Transverse colon (tissue), 4 donors: ENCODE results near the gene ARFGEF2.

ENCODE experiments used
- CTCF ChIP-seq, 5 experiments: fragments of 200-600 bp in 3 of 5; fragments of 450-650 bp in 2 of 5; sonication (generic) in 3 of 5; IDR thresholded peaks; 1 replicate in 2 of 5; 2 replicates in 3 of 5; pipeline ENCODE4 v1.5.1; 2016 to 2017; ENCODE audit warnings: antibody characterized with exemption in 5 of 5, inconsistent platforms in 3 of 5, mild to moderate bottlenecking in 2 of 5, moderate library complexity in 1 of 5
- EP300 ChIP-seq: sonication (generic); formaldehyde crosslinking; IDR thresholded peaks from one replicate; pipeline ENCODE4 v1.6.1; 2017; ENCODE audit warnings: antibody characterized with exemption, low read depth
- POLR2A ChIP-seq: fragments of 450-650 bp; IDR thresholded peaks from one replicate; pipeline ENCODE4 v1.6.1; 2016; ENCODE audit warnings: antibody characterized with exemption, mild to moderate bottlenecking, moderate library complexity
- POLR2AphosphoS5 ChIP-seq, 3 donors: sonication (generic); formaldehyde crosslinking; IDR thresholded peaks; one replicate each; pipeline ENCODE4 v1.6.1; 2016; ENCODE audit warnings: antibody characterized with exemption in 3 of 3

GRCh38 chr20:49043000-49043399, 121.5 kb downstream of the ARFGEF2 start:
- TF ChIP-seq CTCF (IDR thresholded peaks at IDR 0.05) (no peak), POLR2A (no peak), POLR2AphosphoS5 (IDR thresholded peaks at IDR 0.05) (no peak), EP300 (no peak)
